Activated T-helper 1 cell treated with Interleukin-2 at 50 U/mL for 16 hours (primary cell): ENCODE measurements around the gene SMG5.

ENCODE experiments used
- DNase-seq: peaks from one replicate; pipeline ENCODE4 v3.0.0-alpha.2; 2020; ENCODE audit warnings: low read depth

Gene SMG5

GRCh38 chr1:156212833-156213643, 69.6 kb downstream of the SMG5 start, which contains the start of gene PMF1:
Gene PMF1, plus strand, starts transcription at chr1:156213007. Its CDS starts 9 bp downstream, at chr1:156213016.
- DNase-seq: peak; percentile 93

GRCh38 chr1:156212130-156212529, 70.5 kb downstream of the SMG5 start:
- no peak for DNase-seq

GRCh38 chr1:156211243-156211642, 71.4 kb downstream of the SMG5 start:
- no peak for DNase-seq

- DNase-seq: no peak
These were observed 77.9 kb downstream of the SMG5 start for GRCh38 chr1:156204686-156205085.

GRCh38 chr1:156203331-156203730, 79.3 kb downstream of the SMG5 start:
- no peak for DNase-seq

GRCh38 chr1:156200044-156200443, 82.6 kb downstream of the SMG5 start:
- no peak for DNase-seq
